HuH-7.5 (cell line): ENCODE data around the gene KIZ.

Experiments
- DNase-seq: peaks from one replicate; pipeline ENCODE4 v3.0.0; 2011; ENCODE audit warnings: low spot score

The KIZ gene

DNA sequence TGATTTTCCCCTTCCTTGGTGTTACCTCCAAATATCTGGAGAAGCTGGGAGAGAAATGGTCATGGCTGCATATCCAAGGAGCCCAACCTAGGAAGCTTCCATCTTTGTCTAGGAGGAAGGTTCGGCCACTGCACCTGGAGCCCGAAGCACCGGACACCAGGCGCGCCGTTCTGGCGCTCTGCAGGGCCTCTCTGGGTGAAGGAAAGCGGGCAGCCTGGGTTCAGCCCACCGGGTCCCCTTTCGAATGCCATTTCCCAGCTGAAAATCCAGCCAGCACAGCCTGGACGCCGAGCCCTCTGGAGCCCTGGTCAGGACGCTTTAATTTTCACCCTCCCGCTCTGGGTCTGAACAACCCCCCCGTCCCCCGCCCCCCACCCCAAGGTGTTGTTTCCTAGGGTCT lies 21.0 kb upstream of the KIZ start:
- no peak for DNase-seq

DNA sequence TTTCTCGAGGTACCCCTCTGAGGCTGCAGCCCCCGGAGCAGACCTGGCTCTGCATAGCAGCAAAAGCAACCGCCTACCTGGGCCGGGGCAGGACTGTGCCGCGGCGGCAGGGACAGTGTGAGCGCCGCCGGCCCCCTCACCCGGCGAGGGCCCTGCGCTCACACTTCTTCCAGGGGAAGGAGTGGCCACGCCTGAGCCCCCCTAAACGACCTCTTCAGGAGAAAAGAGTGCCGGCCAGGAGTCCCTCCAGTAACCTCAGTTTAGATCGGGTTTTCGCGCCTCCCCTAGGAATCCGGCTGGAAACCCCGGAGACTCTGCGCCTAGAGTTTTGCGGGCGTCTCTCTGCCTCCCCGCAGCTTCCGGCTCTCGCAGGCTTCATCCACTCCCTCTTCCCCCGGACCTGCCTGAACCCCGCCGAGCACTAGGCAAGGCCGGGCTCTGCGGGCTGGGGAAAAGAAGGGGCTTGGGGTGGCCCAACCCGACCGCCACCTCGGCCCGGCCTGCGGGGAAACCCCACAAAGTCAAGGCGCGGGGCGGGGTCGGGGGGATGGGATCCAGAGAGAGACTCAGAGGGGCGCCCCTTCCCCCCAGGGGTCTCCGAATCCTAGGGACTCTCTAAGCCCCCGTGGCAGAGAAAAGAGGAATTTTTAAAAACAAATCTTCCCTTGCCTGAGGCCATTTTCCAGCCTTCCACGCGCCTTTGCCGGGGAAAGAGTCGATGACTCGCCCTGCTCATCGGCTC lies 20.3 kb upstream of the KIZ start:
- no peak for DNase-seq

DNA sequence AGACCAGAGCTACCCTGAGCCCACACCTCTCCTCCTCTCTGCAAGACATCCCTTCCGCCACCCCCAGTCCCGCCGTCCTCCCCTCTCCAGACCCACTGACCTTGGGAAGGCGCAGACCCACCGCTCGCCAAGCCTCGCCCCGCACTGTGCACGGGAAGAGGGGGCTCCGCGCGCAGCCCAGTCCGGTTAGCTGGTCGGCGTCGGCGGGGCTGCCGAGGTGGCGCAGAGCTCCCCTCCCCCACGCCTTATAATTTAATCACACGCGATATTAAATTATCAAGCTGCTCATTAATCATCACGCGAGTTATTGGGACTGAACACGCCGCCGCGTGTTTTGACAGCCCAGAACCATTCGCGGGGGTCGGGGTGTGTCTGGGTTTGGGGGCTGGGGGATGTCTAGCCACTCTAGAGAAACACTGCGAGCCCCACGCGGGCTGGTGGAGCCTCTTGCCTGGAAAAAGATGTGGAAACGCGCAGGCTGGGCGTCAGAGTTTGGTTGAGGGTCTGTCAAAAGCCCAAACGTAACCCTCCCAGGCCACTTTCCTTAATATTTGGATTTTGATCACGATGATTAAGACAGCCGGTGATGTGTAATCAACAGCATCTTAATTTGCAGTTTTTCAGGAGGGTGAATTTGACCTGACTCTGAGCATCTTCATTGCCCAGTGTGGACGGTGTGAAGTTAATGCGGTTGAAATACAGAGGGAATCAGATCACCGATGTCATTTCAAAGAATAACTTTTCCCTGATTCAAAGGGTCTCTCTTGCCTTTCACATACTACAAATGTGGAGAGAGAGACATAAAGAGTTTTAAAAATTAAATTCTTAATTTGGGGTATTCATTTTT lies 19.5 kb upstream of the KIZ start, which contains the start of gene LINC00237:
TSS of gene LINC00237 (minus strand) at position 188 of the 847 bp plus-strand sequence.
- DNase-seq, result no peak

DNA sequence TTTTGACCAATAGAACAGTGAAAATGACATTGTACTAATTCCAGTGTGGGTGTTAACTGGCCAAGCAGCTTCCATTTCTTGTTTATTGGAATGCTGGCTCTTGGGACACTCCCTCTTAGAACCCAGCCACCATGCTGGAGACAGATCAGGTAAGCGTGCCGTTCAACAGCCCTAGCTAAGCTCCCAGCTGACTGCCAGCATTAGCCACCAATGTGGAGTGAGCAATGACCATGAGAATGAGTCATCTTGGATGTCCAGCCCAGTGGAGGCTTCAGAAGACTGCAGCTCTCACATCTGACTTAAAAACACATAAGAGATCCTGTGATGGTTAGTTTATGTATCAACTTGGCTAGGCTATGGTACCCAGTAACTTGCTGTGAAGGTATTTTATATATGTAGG lies 16.7 kb upstream of the KIZ start:
- DNase-seq, result no peak

GRCh38 chr20:21110811-21111210 lies 15.1 kb upstream of the KIZ start:
- DNase-seq, result no peak

DNA sequence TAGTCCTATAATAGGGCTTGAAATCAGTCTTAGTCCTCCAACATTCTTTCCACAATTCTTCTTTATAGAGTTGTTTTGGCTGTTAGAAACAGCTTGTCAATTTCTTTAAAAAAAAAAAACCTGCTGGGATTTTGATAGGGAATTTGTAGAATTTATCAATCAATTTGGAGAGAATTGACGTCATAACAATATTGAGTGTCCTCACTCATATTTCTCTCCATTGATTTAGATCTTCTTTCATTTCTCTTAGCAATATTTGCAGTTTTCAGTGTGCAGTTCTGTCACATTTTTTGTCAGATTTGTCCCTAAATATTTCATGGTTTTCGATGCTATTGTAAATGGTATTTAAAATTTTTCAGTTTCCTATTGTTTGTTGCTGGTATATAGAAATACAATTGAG lies 14.5 kb upstream of the KIZ start:
- no peak for DNase-seq

DNA sequence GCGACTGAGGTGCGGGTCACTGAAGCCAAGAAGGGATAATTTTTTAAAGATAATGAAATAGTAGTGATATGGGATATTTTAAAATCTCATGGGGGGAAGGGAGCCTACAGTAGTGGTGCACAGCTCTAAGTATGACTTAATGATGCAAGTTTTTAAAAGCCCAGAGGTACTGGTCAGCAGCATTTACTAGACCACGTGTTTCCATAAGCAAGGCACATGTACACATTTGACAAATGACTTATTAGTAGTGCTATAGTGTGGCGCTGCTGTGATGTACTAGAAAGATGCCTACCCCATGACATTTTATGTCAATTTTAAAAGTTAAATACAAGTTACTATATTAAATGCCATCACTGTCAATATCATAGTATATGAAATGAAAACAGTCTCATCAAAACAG lies 12.2 kb upstream of the KIZ start:
- no peak for DNase-seq

DNA sequence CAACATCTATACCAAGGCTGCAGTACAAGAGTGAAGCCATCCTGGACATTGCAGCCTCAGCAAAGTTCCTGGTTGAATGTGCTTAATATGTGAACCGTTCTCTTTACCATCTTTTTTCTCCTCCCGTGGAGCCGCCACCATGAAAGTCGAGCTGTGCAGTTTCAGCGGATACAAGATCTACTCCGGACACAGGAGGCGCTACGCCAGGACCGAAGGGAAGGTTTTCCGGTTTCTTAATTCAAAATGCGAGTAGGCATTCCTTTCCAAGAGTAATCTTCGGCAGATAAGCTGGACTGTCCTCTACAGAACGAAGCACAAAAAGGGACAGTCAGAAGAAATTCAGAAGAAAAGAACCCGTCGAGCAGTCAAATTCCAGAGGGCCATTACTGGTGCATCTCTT lies 11.3 kb upstream of the KIZ start:
- DNase-seq, result no peak

GRCh38 chr20:21117521-21117920 lies 8.4 kb upstream of the KIZ start:
- DNase-seq, result no peak

DNA sequence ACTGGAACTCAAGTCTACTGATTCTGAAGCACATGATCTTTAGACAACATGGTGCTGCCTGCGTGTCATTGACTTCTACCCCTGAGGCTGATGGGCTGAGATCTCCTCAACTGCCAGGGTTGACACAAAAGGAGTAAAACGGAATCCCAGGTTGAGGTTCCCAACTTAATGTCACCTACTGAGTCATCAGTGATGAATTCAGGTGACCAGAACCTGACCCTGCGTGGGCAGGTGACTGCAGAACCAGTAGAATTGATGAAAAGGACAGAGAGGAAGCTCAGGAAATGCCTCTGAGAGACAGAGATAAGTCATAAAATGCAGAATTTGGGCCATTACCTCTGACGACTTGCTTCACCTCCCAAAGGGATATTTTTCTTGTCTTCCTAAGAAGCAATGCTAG lies 7.7 kb upstream of the KIZ start:
- no peak for DNase-seq

DNA sequence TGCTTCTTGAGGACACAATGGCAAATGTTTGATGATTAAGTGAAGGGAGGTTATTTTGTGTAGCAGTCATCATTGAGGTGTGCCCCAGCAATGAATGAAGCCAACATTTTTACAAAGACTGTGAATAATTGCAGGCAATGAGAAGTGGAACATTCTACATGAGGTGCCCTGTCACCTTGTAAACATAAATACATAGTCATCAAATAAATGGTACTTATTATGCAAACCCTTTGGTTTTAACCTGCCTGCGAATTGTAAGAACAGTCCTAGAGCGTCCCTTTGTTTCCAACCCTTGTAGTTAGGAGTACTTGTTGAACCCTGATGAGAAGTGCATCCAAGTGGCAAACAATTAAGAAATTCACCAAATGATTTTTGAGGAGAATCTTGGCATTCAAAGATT lies 7.1 kb upstream of the KIZ start:
- DNase-seq, result no peak

DNA sequence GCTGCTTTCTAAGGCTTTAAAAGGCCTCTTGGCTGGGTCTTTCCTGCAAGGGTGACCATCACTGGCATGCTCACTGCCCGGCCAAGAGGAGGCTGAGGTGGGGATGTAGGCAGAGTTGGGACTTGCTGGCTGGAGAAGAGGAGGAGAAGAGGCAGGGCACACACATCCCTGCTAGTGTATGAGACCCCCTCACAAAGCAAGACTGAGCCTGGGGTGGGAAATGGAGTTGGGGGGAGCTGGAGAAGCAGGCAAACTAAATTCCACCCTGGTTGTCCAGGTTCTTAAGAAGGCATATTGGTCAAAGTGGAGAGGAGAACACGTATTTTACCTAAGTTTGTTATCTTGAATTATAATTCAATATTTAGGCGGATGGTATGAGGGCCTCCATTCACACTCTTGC lies 1.7 kb upstream of the KIZ start:
- DNase-seq, result no peak

GRCh38 chr20:21125072-21125848 lies 622 bp upstream of the KIZ start:
- DNase-seq, result peak; percentile 82

- DNase-seq, result no peak
Observed at GRCh38 chr20:21126581-21126870, 644 bp downstream of the KIZ start.

- DNase-seq, result no peak
Observed at GRCh38 chr20:21127201-21127981, 1.5 kb downstream of the KIZ start.

GRCh38 chr20:21129861-21130260 lies 4.0 kb downstream of the KIZ start:
- DNase-seq, result no peak

DNA sequence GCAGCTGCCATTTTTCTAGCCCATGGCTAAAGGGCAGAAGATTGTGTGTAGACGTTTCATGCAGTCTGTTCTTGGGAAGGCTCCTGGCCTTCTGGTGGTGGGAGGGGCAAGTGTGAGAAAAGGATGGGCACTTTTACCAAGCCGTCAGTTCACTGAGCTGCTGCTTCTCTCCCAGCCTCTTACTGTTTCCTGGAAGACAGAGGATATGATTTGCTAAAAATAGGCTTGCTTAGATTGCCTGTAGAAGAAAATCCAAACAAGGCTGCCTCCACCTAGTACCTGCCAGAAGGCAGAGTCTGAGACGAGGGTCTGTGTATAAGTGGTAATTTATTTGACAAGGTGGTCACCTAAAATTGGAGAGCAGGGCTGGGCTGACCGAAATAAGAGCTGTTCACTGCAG lies 7.5 kb downstream of the KIZ start:
- no peak for DNase-seq

DNA sequence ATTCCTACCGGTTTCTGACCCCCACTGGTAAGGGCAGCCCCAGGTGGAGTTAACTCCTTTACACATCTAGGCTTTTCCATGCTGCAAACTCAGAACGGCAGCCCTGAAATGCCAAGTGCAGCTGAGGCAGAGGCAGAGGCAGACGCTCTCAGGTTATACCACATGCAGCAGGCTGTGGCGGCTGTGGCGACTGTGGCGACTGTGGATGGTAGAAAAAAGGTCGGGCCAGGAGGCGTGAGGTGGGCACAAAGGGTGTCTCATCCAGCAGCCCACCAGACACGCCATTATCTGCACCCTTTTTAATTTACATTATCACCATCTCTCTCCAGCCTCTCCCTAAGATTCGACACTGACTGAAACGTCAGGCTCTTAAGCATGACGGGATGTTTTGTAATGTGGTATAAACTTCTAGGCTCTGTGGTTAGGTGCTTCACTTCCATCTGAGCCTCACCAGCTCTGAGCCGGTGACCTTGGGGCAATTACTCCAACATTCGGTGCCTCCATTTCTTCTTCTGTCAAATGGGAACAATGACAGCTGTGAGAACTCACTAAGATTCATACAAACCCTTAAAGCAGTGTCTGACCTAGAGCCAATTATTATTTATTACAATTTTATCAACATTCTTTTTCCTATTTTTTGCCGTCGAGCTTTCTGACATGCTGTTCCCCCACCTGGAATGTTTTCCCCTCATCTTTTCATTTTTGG lies 8.2 kb downstream of the KIZ start:
- DNase-seq, result no peak

- DNase-seq, result no peak
Observed at GRCh38 chr20:21134883-21135493, 9.1 kb downstream of the KIZ start.

DNA sequence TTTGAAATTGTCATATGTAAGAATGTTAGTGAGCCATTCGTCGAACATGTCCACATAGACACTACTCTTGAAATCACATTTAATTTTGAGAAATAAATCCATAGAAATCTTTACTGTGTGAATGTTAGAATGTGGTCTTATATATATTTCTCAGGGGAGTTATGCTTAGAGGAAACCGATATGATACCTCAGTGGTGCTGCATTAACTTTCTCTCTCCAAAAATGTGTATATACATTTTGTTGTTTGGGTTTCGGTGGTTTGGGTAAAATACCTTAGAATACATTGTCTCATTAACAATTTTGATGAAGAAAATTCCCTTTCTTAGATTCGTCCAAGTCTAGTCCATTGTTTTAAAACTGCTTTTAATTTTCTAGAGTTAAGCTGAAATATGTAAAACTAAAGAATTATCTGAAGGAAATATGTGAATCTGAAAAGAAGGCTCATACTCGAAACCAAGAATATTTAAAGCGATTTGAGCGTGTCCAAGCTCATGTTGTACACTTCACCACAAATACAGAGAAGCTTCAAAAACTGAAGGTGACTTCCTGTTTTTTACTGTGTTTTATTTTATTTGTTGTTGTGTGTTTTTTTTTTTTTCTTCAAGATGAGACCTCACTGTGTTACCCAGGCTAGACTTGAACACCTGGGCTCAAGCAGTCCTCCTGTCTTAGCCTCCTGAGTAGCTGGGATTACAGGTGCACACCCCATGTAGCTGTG lies 10.3 kb downstream of the KIZ start:
- DNase-seq, result no peak
